VCaP (cell line): Measurements from ENCODE around the gene LAPTM4A.

Experiments
- H3K27ac ChIP-seq: fragments of 450-650 bp; 2 replicates; pipeline ENCODE4 v1.5.1; 2017
- CTCF ChIP-seq: fragments of 450-650 bp; conservative IDR thresholded peaks from 2 replicates; pipeline ENCODE4 v1.5.1; 2017; ENCODE audit warnings: mild to moderate bottlenecking, moderate library complexity

The LAPTM4A gene

DNA sequence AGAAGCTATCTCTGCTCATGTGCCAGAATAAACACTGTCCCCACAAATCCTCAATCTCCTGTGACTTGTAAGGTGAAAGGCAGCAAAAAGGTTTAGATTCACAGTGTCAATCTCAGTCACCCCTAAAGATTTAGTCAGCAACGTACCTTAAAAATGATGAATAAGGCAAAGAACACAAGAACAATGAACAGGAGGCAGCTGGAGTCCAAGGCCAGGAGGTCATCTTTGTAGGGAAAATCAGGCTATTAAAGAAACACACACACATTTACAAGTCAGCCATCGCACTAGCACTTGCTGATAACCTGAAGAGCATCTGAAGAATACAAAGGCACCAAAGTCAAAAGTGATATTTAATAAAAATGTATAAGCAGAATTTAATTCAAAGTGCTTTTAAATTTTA is 16.6 kb downstream of the LAPTM4A start:
- H3K27ac ChIP-seq, result no peak overlapping the region
- no peak for TF ChIP-seq CTCF

GRCh38 chr2:20034218-20034617 is 17.2 kb downstream of the LAPTM4A start:
- no peak overlapping the region for H3K27ac ChIP-seq
- no peak for TF ChIP-seq CTCF

DNA sequence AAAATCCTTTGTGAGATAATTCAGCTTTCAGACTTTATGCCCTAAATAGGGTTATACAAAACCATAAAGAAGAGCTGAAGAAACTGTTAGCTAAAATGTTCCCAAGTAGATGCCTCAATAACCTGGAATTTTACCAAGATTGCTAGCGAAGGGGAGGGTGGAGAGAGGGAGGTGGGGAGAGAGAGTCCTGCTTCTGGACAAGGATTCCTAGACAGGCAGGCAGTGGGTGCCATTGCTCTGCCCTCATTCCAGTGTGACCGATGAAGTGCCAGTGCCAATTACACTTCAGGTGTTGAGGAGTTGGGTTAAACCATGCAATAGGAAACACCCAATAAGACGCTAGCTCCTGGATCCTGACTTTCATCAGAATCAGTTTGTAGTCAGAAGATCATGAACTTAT is 18.1 kb downstream of the LAPTM4A start:
- no peak overlapping the region for H3K27ac ChIP-seq
- TF ChIP-seq CTCF, result no peak

DNA sequence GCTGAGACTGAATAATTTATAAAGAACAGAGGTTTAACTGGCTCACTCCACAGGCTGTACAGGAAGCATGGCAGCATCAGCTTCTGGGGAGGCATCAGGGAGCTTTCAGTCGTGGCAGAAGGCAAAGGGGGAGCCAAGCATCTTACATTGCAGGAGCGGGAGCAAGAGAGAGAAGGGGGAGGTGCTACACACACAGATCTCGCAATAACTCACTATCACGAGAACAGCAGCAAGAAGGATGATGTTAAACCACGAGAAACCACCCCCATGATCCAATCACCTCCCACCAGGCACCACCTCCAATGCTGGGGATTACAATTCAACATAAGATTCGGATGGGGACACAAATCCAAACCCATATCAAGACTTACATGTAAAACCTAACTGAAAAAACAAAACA is 21.2 kb downstream of the LAPTM4A start:
- no peak overlapping the region for H3K27ac ChIP-seq
- TF ChIP-seq CTCF, result no peak

GRCh38 chr2:20027705-20028434 is 23.6 kb downstream of the LAPTM4A start:
- TF ChIP-seq CTCF, result no peak
- peak overlapping the region; percentile 77 for H3K27ac ChIP-seq

- TF ChIP-seq CTCF, result no peak
- H3K27ac ChIP-seq, result peak overlapping the region; percentile 77
Measured at GRCh38 chr2:20027260-20027677, 24.2 kb downstream of the LAPTM4A start.

DNA sequence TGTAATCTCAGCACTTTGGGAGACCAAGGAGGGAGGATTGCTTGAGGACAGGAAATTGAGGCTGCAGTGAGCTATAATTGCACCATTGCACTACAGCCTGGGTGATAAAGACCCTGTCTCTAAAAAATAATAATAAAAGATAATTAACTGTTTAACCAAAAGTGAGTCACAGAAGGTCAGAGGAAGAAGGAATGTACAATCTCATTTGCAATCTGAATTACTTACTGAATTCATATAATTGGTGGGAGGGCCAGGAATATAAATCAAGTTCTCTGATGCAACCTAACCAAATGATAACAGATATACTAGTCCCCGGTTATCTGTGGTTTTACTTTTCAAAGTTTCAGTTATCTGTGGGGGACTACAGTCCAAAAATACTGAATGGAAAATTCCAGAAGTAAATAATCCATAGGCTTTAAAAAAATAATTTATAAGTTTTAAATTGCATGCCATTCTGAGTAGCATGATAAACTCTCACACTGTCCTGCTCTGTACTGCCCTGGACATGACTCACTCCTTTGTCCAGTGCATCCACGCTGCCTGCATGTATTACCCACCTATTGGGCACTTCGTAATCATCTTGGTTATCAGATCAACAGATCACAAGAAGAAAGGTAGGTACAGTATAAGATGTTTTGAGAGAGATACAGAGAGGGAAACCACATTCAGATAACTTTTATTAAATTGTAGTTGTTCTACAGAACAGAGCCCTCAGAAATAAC is 26.2 kb downstream of the LAPTM4A start:
- no peak overlapping the region for H3K27ac ChIP-seq
- TF ChIP-seq CTCF, result no peak
